ENCODE measurements around the gene AQP5.

AQP5 gene

GRCh38 chr12:49966511-49967041 is 4.9 kb downstream of the AQP5 start:
- DNase-seq = no peak

DNA sequence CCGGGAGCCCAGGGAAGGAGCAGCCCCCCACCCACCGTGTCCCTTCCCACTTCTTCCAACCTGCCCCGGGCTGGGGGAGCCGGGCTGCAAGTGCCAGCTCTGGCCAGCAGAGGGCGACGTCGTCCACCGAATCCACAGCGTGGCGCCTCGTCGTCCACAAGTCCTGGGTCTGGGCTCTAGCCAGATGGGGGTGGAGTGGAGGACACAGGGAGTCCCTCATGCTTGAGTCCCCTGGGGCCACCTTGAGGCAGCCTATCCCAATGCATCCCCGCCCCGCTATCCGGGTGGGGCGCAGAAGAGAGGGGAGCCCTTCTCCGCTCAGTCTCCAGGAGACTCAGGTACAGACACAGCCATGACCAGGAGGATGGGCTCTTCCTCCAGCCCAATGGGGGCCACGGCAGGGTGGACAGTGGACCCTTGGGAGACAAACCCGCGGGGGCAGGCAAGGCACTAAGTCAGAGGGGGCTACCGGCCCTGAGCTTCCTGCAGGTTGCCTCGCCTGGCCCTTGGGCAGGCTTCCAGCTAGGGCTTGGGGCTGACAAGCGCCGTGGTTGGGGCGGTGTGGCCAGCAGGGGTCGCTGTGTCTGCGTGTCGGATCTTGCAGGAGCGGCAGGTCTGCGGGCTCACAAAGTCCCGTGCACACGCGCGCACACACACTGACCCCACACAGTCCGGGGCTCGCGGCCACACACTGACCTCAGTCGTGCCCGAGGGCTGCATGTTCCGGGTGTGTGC is 5.5 kb downstream of the AQP5 start:
- DNase-seq = peak; percentile 97

GRCh38 chr12:49967777-49968250 is 6.1 kb downstream of the AQP5 start:
- no peak for DNase-seq

DNA sequence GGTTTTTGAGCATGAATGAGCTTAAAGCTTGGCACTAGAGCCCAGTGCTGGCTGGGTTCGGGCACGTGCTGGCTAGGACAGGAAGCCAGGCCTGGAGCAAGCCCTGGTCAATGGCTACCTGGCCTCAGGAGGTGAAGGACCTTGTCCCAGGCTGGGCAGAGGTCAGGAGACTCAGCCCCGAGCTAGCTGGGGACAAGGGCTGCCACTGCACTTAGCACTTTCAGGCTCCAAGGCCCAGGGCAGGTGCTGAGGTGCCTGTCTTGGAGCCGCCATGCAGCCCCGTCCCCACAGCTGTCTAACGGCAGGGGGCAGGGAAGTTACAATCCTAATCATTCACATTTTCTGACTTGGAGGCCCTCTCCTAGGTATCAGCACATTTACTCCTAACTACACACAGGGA is 6.8 kb downstream of the AQP5 start:
- no peak for DNase-seq

DNA sequence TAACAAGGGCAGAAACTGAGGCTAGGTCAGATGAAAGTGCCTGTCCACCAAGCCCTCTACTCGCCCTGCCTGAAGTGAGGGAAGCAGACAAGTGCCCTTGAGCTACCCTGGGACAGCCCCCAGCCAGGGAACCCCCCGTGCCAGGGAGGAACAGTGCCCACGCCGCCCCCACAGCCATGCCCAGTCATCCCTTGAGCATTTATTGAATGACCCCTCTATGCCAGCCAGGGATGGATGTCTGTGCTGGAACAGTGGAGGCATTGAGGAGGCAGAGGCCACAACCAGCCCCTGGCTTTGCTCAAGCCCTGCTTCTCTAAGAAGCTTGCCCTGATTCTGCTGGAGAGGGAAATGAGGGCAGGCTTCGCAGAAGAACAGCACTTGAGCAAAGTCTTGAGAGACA is 7.4 kb downstream of the AQP5 start:
- DNase-seq = no peak

DNA sequence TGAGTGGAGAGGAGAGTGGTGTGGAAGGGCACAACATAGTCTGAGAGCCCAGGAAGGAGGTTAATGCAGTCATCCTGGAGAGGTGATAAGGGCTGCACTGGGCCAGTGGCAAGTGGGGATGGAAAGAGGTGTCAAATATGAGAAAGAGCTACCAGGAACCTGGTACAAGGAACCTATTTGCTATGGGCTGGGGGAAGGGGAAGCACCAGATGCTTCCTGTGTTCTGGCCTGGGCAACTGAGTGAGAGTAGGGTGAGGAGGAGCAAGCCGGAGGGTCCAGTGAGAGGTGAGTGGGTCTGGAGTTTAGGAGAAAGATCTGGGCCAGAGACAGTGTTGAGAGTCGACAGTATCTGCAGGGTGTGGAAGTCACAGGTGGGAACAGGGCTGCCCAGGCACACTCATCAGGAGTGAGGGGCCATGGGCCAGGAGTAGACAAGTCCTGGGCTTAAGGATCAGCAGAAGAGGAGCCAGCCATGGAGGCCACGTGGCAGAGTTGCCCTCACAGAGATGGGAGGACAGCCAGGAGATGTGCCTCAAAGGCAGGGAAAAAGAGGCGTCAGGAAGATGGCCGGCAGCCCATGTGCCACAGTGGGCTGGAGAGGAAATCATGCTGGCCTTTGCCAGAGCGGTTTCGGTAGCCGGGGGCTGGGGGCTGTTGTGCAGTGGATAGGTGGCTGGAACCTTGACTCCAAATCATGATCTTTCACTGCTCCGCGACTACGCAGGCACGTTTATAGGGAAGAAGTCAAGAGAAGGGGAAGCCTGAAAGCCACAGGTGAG is 8.2 kb downstream of the AQP5 start:
- no peak for DNase-seq

DNA sequence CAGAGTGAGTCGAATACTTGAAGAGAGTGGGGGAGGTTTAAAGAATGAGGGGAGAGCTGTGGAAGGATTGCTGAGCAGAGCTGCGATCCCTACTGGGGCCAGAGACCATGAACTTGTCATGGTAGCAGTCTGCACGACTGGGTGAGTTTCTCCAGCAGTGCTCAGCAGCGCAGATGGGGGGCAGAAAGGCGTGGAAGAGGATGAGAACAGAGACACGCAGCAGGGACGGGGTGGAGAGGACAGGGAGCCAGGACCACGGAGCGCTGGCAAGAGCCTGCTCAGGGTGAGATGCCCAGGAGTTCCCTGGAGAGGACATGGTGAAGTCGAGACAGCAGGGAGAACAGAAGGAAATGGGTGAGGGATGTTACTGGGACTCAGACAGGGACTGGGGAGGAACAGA is 9.0 kb downstream of the AQP5 start:
- DNase-seq = no peak

DNA sequence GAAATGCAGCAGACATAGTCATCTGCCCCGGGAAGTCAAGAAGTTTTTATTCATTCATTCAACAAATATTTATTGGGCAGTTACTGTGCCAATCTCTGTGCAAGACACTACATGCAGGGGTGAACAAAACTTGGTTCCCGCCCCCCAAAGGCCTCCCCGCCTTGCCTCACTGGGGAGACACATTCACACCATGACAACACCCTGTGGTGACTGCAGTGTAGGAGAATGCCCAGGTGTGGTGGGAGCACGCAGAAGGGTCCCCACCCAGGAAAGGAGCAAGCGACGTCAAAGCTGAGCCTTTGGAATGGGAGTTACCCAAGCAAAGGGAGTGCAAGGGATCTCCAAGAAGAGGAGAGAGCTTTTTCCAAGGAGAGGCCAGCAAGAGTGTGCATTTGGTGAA is 9.5 kb downstream of the AQP5 start:
- no peak for DNase-seq

DNA sequence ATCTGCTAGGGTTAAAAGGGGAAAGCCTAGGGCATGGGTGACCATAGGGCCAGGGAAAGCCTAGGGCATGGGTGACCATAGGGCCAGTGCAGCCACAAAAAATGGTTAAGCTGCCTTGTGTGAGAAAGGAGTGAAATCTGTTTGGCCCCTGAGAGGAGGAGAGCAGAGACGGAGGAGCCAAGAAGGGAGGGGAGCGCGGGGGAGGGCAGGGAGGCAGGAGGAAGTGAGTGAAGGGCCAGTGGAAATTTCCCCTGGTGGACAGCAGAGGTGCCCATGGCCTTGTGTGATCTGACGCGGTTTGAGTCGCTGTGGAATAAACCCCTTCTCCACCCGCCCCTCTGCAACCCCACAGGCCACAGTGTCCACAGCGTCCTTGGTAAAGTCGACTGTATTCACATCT is 10.5 kb downstream of the AQP5 start:
- no peak for DNase-seq

DNA sequence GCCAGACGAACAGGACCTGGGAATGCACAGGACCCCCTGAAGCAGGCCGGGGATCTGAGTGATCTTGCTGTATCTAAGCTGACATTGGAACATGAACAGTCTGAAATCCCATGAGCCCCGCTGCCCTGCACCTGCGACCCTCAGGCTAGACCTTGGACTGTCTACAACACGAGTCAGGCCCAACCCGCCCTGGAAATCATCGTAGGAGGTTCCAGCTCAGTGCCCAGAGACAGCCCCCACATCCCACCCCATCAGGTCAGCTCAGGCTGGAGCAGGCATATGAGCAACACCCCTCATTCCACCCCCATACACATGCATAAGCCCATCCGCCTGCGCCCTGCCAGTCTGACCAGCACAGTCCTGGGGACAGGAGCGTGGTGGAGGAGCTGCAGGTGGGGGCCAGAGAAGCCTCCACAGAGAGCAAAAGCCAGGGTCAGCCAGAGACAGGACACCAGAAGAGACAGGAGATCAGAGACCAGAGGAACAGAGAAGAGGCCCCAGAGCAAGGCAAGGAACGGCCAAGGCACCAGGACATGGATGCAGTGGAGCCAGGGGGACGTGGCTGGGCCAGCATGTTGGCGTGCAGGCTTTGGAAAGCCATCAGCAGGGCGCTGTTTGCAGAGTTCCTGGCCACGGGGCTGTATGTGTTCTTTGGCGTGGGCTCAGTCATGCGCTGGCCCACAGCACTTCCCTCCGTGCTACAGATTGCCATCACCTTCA is 11.1 kb downstream of the AQP5 start, which contains the start of gene AQP6:
AQP6 (plus strand) TSS at position 307 of the 720 bp plus-strand sequence; CDS start at position 534, 227 bp downstream.
- DNase-seq = no peak

- no peak for DNase-seq
Observed at GRCh38 chr12:49973361-49973830, 11.7 kb downstream of the AQP5 start.

DNA sequence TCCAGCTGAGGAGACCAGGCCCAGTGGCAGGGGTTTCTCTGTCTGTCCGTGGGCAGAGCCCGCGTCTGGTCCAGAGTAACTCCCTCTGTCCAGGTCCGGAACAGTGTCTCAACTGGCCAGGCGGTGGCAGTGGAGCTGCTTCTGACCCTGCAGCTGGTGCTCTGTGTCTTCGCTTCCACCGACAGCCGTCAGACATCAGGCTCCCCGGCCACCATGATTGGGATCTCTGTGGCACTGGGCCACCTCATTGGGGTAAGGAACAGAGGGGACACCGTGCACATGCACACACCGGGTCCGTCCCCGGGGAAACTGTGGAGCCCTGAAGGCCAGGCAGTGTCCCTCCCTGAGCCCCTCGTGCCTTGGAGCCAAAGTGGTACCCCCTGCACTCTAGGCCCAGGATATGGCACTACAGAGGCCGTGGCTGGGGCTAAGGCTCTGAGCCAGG is 12.6 kb downstream of the AQP5 start:
- no peak for DNase-seq

- no peak for DNase-seq
Observed at GRCh38 chr12:49974677-49975317, 13.1 kb downstream of the AQP5 start.

DNA sequence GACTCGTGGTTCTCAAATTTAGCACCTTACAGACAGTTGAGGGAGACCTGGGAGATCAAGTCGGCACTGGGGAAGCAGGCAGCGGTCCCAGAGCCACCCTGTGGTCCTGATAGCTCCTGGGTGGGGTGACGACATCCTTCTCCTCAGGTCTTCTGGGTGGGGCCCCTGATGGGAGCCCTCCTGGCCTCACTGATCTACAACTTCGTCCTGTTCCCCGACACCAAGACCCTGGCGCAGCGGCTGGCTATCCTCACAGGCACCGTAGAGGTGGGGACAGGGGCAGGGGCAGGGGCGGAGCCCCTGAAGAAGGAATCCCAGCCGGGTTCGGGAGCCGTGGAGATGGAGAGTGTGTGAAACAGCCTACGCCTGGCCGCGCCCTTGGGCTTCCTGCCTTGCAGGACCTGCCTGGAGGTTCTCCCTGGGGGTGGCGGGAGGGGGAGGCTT is 13.7 kb downstream of the AQP5 start:
- DNase-seq = no peak

- DNase-seq = no peak
Observed at GRCh38 chr12:49976557-49976956, 14.9 kb downstream of the AQP5 start.

DNA sequence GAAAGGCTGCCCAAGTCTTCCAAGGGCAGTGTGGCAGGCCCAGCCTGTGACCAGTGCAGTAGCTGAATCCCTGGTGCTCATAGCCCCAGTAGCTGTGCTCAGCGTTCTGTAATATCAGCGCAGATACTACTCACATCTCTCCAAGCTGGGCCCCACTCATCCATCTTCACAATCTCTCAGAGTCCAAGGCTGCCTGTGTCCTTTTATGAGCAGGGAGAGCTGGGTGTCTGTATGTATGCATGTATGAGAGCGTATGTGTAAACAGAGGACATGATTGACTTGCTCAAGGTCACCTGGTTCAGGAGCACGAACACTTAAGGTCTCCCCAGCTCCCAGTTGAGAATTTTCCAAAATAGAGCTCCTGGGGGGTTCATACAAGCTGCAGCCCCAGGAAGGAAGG is 16.5 kb downstream of the AQP5 start:
- no peak for DNase-seq

DNA sequence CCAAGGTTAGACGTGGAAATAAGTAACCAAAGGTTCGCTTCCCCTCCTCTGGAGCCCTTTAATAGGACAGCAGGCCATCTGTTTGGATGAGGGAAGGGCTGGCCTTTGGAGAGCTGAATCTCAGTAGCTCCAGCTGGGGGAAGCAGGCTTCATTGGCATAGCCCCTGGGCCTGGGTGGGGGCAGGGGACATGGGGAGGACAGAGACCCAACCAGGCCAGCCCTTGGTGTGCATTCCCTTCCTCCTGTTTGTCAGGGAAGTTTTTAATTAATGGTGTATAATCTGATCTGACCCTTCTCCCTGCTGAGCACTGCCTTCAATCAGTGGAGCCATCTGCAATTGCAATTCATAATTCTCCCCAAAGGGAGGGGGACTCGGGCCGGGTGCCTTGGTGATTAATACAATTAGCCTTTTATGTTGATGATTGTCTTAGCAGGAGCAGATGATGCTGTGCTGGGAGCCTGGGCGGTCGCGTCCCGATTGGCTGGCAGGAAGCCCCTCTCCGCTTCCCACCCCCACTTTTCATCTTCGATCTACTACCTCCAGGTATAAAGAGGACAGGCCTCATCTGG is 17.4 kb downstream of the AQP5 start:
- DNase-seq = no peak

- no peak for DNase-seq
Observed at GRCh38 chr12:49979791-49980190, 18.1 kb downstream of the AQP5 start.

GRCh38 chr12:49980501-49981349 is 19.1 kb downstream of the AQP5 start:
- DNase-seq = no peak

DNA sequence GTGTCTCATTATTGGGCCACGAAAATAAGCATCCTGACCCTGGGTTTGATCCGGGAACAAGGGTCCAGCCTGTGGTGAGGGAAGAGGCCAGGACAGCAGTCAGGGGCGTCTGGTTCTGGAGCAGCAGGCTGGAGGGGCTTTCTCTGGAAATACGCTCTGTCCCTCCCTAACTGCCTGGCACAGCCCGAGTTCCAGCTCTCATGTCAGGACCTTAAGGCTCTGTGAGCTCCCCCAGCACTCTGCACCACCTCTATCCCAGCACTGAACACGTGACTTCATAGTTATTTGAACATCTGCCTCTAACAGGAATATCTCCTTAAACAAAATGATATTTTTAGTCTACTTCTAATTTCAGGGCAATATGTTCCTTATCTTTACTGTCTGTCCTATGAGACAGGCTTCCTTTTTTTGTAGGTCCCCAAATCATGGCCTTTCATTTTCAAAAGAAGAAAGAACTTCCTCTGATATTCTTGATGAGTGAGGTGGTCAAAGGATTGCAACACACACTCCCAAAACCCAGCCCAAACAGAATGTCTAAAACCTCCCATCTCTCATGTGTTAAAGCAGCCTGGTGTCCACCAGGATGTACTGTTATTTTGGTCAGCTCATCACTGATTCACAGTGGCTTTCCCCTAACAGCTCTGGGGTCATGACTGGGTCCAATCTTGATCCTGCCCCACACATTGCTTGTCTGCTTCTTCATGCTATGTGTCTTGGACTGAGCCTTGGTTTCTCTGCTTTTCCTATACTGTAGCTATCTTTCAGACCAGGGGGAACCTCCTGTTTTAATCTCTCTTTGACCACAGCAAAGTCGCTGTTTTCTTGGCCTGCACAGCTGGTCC is 20.8 kb downstream of the AQP5 start:
- DNase-seq = no peak

All from activated CD4-positive, alpha-beta T cell treated with anti-CD3 and anti-CD28 coated beads for 48 hours (primary cell).